Neural progenitor cell (in vitro differentiated cells): ENCODE measurements around the gene MOB1A.

Source experiments
- CTCF ChIP-seq: fragments of 200-600 bp; sonication (generic); IDR thresholded peaks from 2 replicates; pipeline ENCODE4 v1.5.1; 2017; ENCODE audit warnings: antibody characterized with exemption, mild to moderate bottlenecking
- EZH2 ChIP-seq: fragments of 200-600 bp; sonication (generic); IDR thresholded peaks from 2 replicates; pipeline ENCODE4 v1.6.1; 2017; ENCODE audit warnings: antibody characterized with exemption, mild to moderate bottlenecking, moderate library complexity
- EZH2phosphoT487 ChIP-seq: fragments of 200-600 bp; sonication (generic); IDR thresholded peaks from 2 replicates; pipeline ENCODE4 v1.6.1; 2017; ENCODE audit warnings: antibody characterized with exemption

DNA sequence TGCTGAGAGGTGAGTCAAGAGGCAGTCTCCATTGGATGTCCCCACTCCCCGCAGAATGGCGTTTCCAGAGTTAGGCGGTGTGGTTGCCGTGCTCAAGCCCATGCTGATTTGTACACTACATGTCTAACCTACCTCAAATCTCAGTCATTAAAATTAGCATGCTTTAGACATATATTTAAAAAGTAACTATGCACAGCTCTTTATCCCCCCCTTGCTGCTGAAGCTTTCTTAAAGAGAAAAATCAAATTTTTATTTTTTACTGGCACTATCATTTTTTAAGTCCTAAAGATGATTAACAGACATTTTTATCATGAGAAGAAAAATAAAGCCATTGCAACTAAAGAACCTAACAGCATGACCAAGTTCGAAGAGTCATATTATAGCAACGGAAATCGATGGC lies 73.8 kb downstream of the MOB1A start:
- no peak for TF ChIP-seq CTCF
- TF ChIP-seq EZH2: no peak
- TF ChIP-seq EZH2phosphoT487: no peak
